HEK293T (cell line): ENCODE measurements around the gene SNAPC1.

Experiments used
- CTCF ChIA-PET: fragments of 350-600 bp; formaldehyde crosslinking; extraction: SDS; loops from one replicate; lab custom pipeline; 2021; ENCODE audit warnings: antibody characterized with exemption, inconsistent platforms; lab: Yijun Ruan, JAX
- POLR2A ChIA-PET: fragments of 350-600 bp; formaldehyde crosslinking; extraction: SDS; loops from one replicate; lab custom pipeline; 2020; ENCODE audit warnings: antibody characterized with exemption, inconsistent platforms; lab: Yijun Ruan, JAX
- DNase-seq: peaks from one replicate; pipeline ENCODE4 v3.0.0; 2012; ENCODE audit warnings: mixed read lengths; ENCODE audit errors: extremely low spot score
- ARNT ChIP-seq: fragments of 450-650 bp; IDR thresholded peaks from 2 replicates; pipeline ENCODE4 v1.6.1; 2017; ENCODE audit warnings: mild to moderate bottlenecking
- BHLHE40 ChIP-seq: fragments of 450-650 bp; IDR thresholded peaks from 2 replicates; pipeline ENCODE4 v1.6.1; 2016; ENCODE audit warnings: mild to moderate bottlenecking, moderate library complexity, borderline replicate concordance
- CTBP1 ChIP-seq: fragments of 450-650 bp; IDR thresholded peaks from 2 replicates; pipeline ENCODE4 v1.6.1; 2016; ENCODE audit warnings: borderline replicate concordance
- ELF4 ChIP-seq: fragments of 450-650 bp; IDR thresholded peaks from 2 replicates; pipeline ENCODE4 v1.6.1; 2017; ENCODE audit warnings: antibody characterized with exemption
- FOXA1 ChIP-seq: fragments of 450-650 bp; IDR thresholded peaks from 2 replicates; pipeline ENCODE4 v1.6.1; 2016; ENCODE audit warnings: mild to moderate bottlenecking
- FOXK2 ChIP-seq: fragments of 450-650 bp; IDR thresholded peaks from 2 replicates; pipeline ENCODE4 v1.6.1; 2016; ENCODE audit warnings: mild to moderate bottlenecking
- FOXM1 ChIP-seq: fragments of 450-650 bp; IDR thresholded peaks from 2 replicates; pipeline ENCODE4 v1.6.1; 2017; ENCODE audit warnings: mild to moderate bottlenecking, borderline replicate concordance
- HDGF ChIP-seq: fragments of 450-650 bp; IDR thresholded peaks from 2 replicates; pipeline ENCODE4 v1.6.1; 2017; ENCODE audit warnings: antibody characterized with exemption, borderline replicate concordance
- L3MBTL2 ChIP-seq: fragments of 450-650 bp; conservative IDR thresholded peaks from 2 replicates; pipeline ENCODE4 v1.6.1; 2016; ENCODE audit warnings: mild to moderate bottlenecking
- LEF1 ChIP-seq: fragments of 450-650 bp; IDR thresholded peaks from 2 replicates; pipeline ENCODE4 v1.6.1; 2017; ENCODE audit warnings: mild to moderate bottlenecking, borderline replicate concordance
- NFRKB ChIP-seq: fragments of 450-650 bp; IDR thresholded peaks from 2 replicates; pipeline ENCODE4 v1.6.1; 2016; ENCODE audit warnings: mild to moderate bottlenecking, moderate library complexity
- SP1 ChIP-seq: fragments of 450-650 bp; IDR thresholded peaks from 2 replicates; pipeline ENCODE4 v1.6.1; 2017
- SUZ12 ChIP-seq: fragments of 450-650 bp; IDR thresholded peaks from 2 replicates; pipeline ENCODE4 v1.6.1; 2016; ENCODE audit warnings: mild to moderate bottlenecking
- TARDBP ChIP-seq: fragments of 450-650 bp; IDR thresholded peaks from 2 replicates; pipeline ENCODE4 v1.6.1; 2016
- ZNF384 ChIP-seq: fragments of 450-650 bp; IDR thresholded peaks from 2 replicates; pipeline ENCODE4 v1.6.1; 2016
- TF ChIP-seq, protein P1 (sequence below): fragments of 450-650 bp; IDR thresholded peaks from 2 replicates; pipeline ENCODE4 v1.6.1; 2016

SNAPC1 gene

GRCh38 chr14:61805451-61805850 lies 43.2 kb downstream of the SNAPC1 start:
- CTCF ChIA-PET: no interaction called here
- POLR2A ChIA-PET: no interaction called here
- TF ChIP-seq CTBP1 (no peak), FOXA1 (no peak), ZNF384 (no peak), SP1 (no peak), TARDBP (no peak), LEF1 (no peak), BHLHE40 (no peak), HDGF (no peak)

GRCh38 chr14:61811882-61812346 lies 49.7 kb downstream of the SNAPC1 start:
- CTCF ChIA-PET: no interaction called here
- POLR2A ChIA-PET: no interaction called here
- DNase-seq: no peak
- no peak for TF ChIP-seq ELF4
- no peak for TF ChIP-seq BHLHE40
- TF ChIP-seq ZNF384: no peak
- no peak for TF ChIP-seq FOXM1
- no peak for TF ChIP-seq SP1
- no peak for TF ChIP-seq ARNT

More at GRCh38 chr14:61805451-61805850, 43.2 kb downstream of the SNAPC1 start:
- DNase-seq: no peak

GRCh38 chr14:61812347-61813095 lies 50.3 kb downstream of the SNAPC1 start, which contains the start of gene SYT16:
SYT16 (plus strand) TSS chr14:61812703.
- CTCF ChIA-PET: no interaction called here
- POLR2A ChIA-PET: no interaction called here

GRCh38 chr14:61813096-61813606 lies 50.9 kb downstream of the SNAPC1 start:
- POLR2A ChIA-PET: no interaction called here
- TF ChIP-seq TARDBP (no peak), NFRKB (no peak)
- CTCF ChIA-PET: interaction anchor here (0.6 kb wide), 1 partner anchor 67 kb away, joined by 3 read pairs; no protein-coding TSS in a partner anchor
- DNase-seq: no peak

More at GRCh38 chr14:61812347-61813095, 50.3 kb downstream of the SNAPC1 start, which contains the start of gene SYT16:
- peak; percentile 55 for DNase-seq
- TF ChIP-seq TARDBP (no peak), HDGF (no peak), FOXM1 (no peak), L3MBTL2 (no peak; the same call in 1 of the 2 replicates), FOXK2 (no peak), SP1 (no peak), FOXA1 (no peak), SUZ12 (no peak), NFRKB (no peak), ELF4 (no peak), CTBP1 (no peak)

GRCh38 chr14:61822458-61822857 lies 60.2 kb downstream of the SNAPC1 start:
- POLR2A ChIA-PET: no interaction called here
- no peak for DNase-seq
- CTCF ChIA-PET: no interaction called here
- TF ChIP-seq FOXM1: no peak
- no peak for TF ChIP-seq SUZ12
- no peak for TF ChIP-seq ARNT
- TF ChIP-seq FOXA1: no peak
- no peak for TF ChIP-seq LEF1
- TF ChIP-seq, protein P1, sequence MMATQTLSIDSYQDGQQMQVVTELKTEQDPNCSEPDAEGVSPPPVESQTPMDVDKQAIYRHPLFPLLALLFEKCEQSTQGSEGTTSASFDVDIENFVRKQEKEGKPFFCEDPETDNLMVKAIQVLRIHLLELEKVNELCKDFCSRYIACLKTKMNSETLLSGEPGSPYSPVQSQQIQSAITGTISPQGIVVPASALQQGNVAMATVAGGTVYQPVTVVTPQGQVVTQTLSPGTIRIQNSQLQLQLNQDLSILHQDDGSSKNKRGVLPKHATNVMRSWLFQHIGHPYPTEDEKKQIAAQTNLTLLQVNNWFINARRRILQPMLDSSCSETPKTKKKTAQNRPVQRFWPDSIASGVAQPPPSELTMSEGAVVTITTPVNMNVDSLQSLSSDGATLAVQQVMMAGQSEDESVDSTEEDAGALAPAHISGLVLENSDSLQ: no peak
- TF ChIP-seq HDGF: no peak
- TF ChIP-seq TARDBP: no peak
- no peak for TF ChIP-seq ELF4
- no peak for TF ChIP-seq FOXK2
- no peak for TF ChIP-seq L3MBTL2

DNA sequence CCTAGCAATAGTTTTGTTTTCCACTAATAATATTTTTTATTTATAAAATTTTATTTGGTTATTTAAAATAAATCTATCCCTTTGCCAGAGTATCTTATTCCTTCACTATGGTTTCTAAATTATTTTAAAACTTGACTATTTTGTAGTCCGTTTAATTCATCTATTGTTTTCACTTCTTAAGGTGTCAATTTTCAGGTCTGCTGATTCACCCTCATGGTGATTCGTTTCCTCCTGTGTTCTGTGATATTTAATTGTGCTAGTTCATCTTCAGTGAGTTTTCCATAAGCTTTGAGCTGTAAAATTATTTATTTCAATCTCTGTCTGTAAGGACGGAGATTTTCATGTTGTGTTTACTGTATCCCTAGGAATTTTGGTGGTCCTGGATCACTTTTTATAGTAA lies 70.6 kb downstream of the SNAPC1 start:
- ChIA-PET POLR2A (no interaction called here), CTCF (no interaction called here)
- DNase-seq: no peak
- TF ChIP-seq ARNT (no peak), HDGF (no peak), SP1 (no peak), FOXM1 (no peak), ELF4 (no peak), SUZ12 (no peak), TARDBP (no peak), CTBP1 (no peak), ZNF384 (no peak), FOXK2 (no peak), LEF1 (no peak), L3MBTL2 (no peak), BHLHE40 (no peak), NFRKB (no peak), FOXA1 (no peak)
- TF ChIP-seq, protein P1: no peak

DNA sequence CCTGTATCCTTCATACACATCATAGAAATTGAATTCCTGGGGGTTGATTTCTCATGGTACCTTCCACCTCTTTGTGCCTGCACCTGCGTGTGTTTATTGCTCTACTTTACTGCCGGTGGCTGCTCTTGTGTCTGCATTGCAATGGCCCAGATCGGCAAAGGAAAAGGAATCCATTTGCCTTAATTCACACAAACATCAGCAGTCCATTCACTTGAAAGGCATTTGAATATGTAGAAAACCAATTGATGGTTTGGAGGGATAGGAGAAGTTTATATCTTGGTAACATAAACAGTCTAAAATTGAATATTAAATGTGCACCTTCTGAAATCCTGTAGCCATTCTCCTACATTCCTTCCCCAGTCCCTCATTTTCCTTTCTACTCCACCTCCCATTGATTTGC lies 74.0 kb downstream of the SNAPC1 start:
- ChIA-PET CTCF (interaction anchor here (0.6 to 1.3 kb wide), 3 partner anchors 17 to 515 kb away, joined by 3 to 4 read pairs (median 3); no protein-coding TSS in a partner anchor), POLR2A (interaction anchor here (1.8 kb wide), 1 partner anchor 74 kb away, joined by 8 read pairs; the partner anchor contains the start of gene SNAPC1)
- TF ChIP-seq SP1 (no peak), BHLHE40 (no peak), TARDBP (no peak), FOXK2 (no peak), NFRKB (no peak), LEF1 (no peak), SUZ12 (no peak), ELF4 (no peak), FOXM1 (no peak), CTBP1 (no peak)
- TF ChIP-seq, protein P1: no peak
- no peak for DNase-seq
